GM23338 (cell line): ENCODE data around the gene LRP11. TPM values are rescaled to one million over a fixed set of nuclear protein-coding genes. Genes with fewer than 3 reads are reported as not detected.

Experiments
- ATAC-seq: fragments of 200-7000 bp; cut with Tn5 transposase; 3 replicates; pipeline ENCODE4 v1.9.1; 2020
- DNase-seq: peaks from one replicate; pipeline ENCODE4 v3.0.0-alpha.2; 2015; ENCODE audit warnings: low spot score
- H2AFZ ChIP-seq: fragments of 200-600 bp; sonication (generic); 2 replicates; pipeline ENCODE4 v1.8.0; 2016; ENCODE audit warnings: antibody characterized with exemption, mild to moderate bottlenecking, moderate library complexity
- H3F3A ChIP-seq: fragments of 200-600 bp; sonication (generic); replicated peaks from 2 replicates; pipeline ENCODE4 v1.8.0; 2017; ENCODE audit warnings: antibody characterized with exemption, mixed run types, low read depth
- H3K27ac ChIP-seq: fragments of 200-600 bp; sonication (generic); 2 replicates; pipeline ENCODE4 v1.6.1; 2016; ENCODE audit warnings: low read depth
- H3K27me3 ChIP-seq: fragments of 200-600 bp; sonication (generic); 2 replicates; pipeline ENCODE4 v1.8.0; 2016; ENCODE audit warnings: mild to moderate bottlenecking, mixed run types, moderate library complexity; ENCODE audit not compliant: insufficient read depth
- H3K36me3 ChIP-seq: fragments of 200-600 bp; sonication (generic); 2 replicates; pipeline ENCODE4 v1.8.0; 2016; ENCODE audit warnings: mild to moderate bottlenecking; ENCODE audit not compliant: insufficient read depth
- H3K4me1 ChIP-seq: fragments of 200-600 bp; sonication (generic); 2 replicates; pipeline ENCODE4 v1.8.0; 2016; ENCODE audit warnings: mild to moderate bottlenecking, moderate library complexity; ENCODE audit not compliant: insufficient read depth
- H3K4me2 ChIP-seq: fragments of 200-600 bp; sonication (generic); 2 replicates; pipeline ENCODE4 v1.7.1; 2017; ENCODE audit warnings: mixed run types
- H3K4me3 ChIP-seq: fragments of 200-600 bp; sonication (generic); 2 replicates; pipeline ENCODE4 v1.6.1; 2016; ENCODE audit warnings: mixed run types
- H3K79me2 ChIP-seq: fragments of 200-600 bp; sonication (generic); replicated peaks from 2 replicates; pipeline ENCODE4 v1.8.0; 2017; ENCODE audit warnings: mild to moderate bottlenecking; ENCODE audit not compliant: insufficient read depth
- H3K9me2 ChIP-seq: fragments of 200-600 bp; sonication (generic); 2 replicates; pipeline ENCODE4 v1.8.0; 2017; ENCODE audit not compliant: insufficient read depth
- H4K20me1 ChIP-seq: fragments of 200-600 bp; sonication (generic); replicated peaks from 2 replicates; pipeline ENCODE4 v1.8.0; 2017; ENCODE audit warnings: mild to moderate bottlenecking; ENCODE audit not compliant: insufficient read depth
- H3K27ac Mint-ChIP-seq: 2 replicates; pipeline ENCODE4 v1.8.0; 2020; ENCODE audit warnings: inconsistent platforms, mild to moderate bottlenecking, moderate library complexity, mixed read lengths
- H3K27me3 Mint-ChIP-seq: 3 replicates; pipeline ENCODE4 v1.8.0; 2022; ENCODE audit warnings: low read depth, mild to moderate bottlenecking, moderate library complexity, mixed read lengths, inconsistent platforms; ENCODE audit not compliant: insufficient read depth, poor library complexity
- H3K36me3 Mint-ChIP-seq: 3 replicates; pipeline ENCODE4 v1.8.0; 2021; ENCODE audit warnings: low read depth, mild to moderate bottlenecking, inconsistent platforms, moderate library complexity, mixed read lengths
- H3K4me1 Mint-ChIP-seq: 3 replicates; pipeline ENCODE4 v1.8.0; 2020; ENCODE audit warnings: mild to moderate bottlenecking, inconsistent platforms, mixed read lengths
- H3K4me3 Mint-ChIP-seq: 3 replicates; pipeline ENCODE4 v1.8.0; 2021; ENCODE audit warnings: moderate library complexity, mild to moderate bottlenecking, inconsistent platforms, mixed read lengths
- H3K9me3 Mint-ChIP-seq: 3 replicates; pipeline ENCODE4 v1.8.0; 2020; ENCODE audit warnings: moderate library complexity, mild to moderate bottlenecking, inconsistent platforms, mixed read lengths
- CREB1 ChIP-seq: fragments of 250-450 bp; sonication (Bioruptor Pico); IDR thresholded peaks from 2 replicates; pipeline ENCODE4 v1.5.0; 2020; ENCODE audit warnings: low read depth, mild to moderate bottlenecking, moderate library complexity
- CTCF ChIP-seq, 2 experiments: fragments of 200-600 bp in 1 of 2; sonication (generic) in 1 of 2; conservative IDR thresholded peaks; 2 replicates each; pipeline versions ENCODE4 v1.5.1 to v1.6.1; 2016 to 2017; ENCODE audit warnings: antibody characterized with exemption in 2 of 2, low read depth in 2 of 2, mild to moderate bottlenecking in 2 of 2, moderate library complexity in 1 of 2
- EZH2 ChIP-seq: fragments of 200-600 bp; sonication (generic); IDR thresholded peaks from one replicate; pipeline ENCODE4 v1.8.0; 2017; ENCODE audit warnings: antibody characterized with exemption, mild to moderate bottlenecking, low read depth; ENCODE audit not compliant: unreplicated experiment
- EZH2phosphoT487 ChIP-seq: fragments of 200-600 bp; sonication (generic); IDR thresholded peaks from one replicate; pipeline ENCODE4 v1.8.1; 2018; ENCODE audit warnings: antibody characterized with exemption; ENCODE audit not compliant: unreplicated experiment
- JUNB ChIP-seq: IDR thresholded peaks from one replicate; pipeline ENCODE4 v1.6.1; 2016; ENCODE audit warnings: antibody characterized with exemption; ENCODE audit not compliant: unreplicated experiment
- NANOG ChIP-seq: IDR thresholded peaks from 2 replicates; pipeline ENCODE4 v1.6.1; 2016; ENCODE audit warnings: antibody characterized with exemption, borderline replicate concordance
- ZNF462 ChIP-seq: fragments of 250-450 bp; sonication (Bioruptor Pico); IDR thresholded peaks from 2 replicates; pipeline ENCODE4 v1.5.0; 2020; ENCODE audit warnings: mild to moderate bottlenecking, moderate library complexity
- polyA plus RNA-seq: library from polyadenylated mRNA; unstranded; fragments of >200 nt; fragmentation: Nextera tagmentation; extraction: Ambion mirVana; gene quantifications from 2 replicates; pipeline ENCODE4 v1.2.1, GENCODE V29; 2016
- total RNA-seq: library from RNA; depleted of rRNA; stranded (reverse); fragments of >200 nt; shearing (Covaris generic); gene quantifications from 2 replicates; pipeline ENCODE4 v1.2.3, GENCODE V29; 2014

LRP11 gene
- total and polyA plus RNA-seq, 2 experiments from 2014 or later = 10.8 to 37.1 TPM

GRCh38 chr6:149887343-149887742, 23.2 kb upstream of the LRP11 start:
- no peak for ATAC-seq
- H2AFZ ChIP-seq = no peak overlapping the region

GRCh38 chr6:149885888-149886287, 21.7 kb upstream of the LRP11 start:
- no peak for TF ChIP-seq CREB1 (CRISPR knock-in tag)
- H3K36me3 Mint-ChIP-seq = no peaks in the 10 kb centered on the region
- peaks cover 7% of the 10 kb centered on the region for H3K27me3 Mint-ChIP-seq

More at GRCh38 chr6:149887343-149887742, 23.2 kb upstream of the LRP11 start:
- Histone ChIP-seq H3K9me2 (0 out of 2 replicates have a peak, but pooled peaks cover 3% of the 10 kb centered on the region), H3F3A (no peaks in the 10 kb centered on the region; the same call in 1 of the 2 replicates), H3K27ac (no peak overlapping the region), H3K27me3 (no peaks in the 10 kb centered on the region), H3K36me3 (no peaks in the 10 kb centered on the region), H3K4me2 (no peak overlapping the region), H3K4me3 (no peak overlapping the region), H3K79me2 (no peaks in the 10 kb centered on the region), H4K20me1 (no peaks in the 10 kb centered on the region; the same call in 1 of the 2 replicates), H3K4me1 (no peaks in the 10 kb centered on the region)
- Mint-ChIP-seq H3K4me3 (no peak overlapping the region), H3K36me3 (no peaks in the 10 kb centered on the region), H3K4me1 (peaks cover 3% of the 10 kb centered on the region; the same call in 1 of the 3 replicates), H3K9me3 (no peaks in the 10 kb centered on the region), H3K27me3 (peaks cover 6% of the 10 kb centered on the region), H3K27ac (no peak overlapping the region)
- no peak for DNase-seq
- TF ChIP-seq JUNB = no peak

GRCh38 chr6:149884617-149885016, 20.5 kb upstream of the LRP11 start:
- Mint-ChIP-seq H3K27me3 (peaks cover 8% of the 10 kb centered on the region), H3K27ac (no peak overlapping the region), H3K36me3 (no peaks in the 10 kb centered on the region), H3K9me3 (no peaks in the 10 kb centered on the region), H3K4me1 (peaks cover 3% of the 10 kb centered on the region; the same call in 1 of the 3 replicates), H3K4me3 (no peak overlapping the region)
- Histone ChIP-seq H4K20me1 (no peaks in the 10 kb centered on the region), H3F3A (no peaks in the 10 kb centered on the region; the same call in 1 of the 2 replicates), H3K4me1 (no peaks in the 10 kb centered on the region), H3K27me3 (no peaks in the 10 kb centered on the region), H3K4me3 (no peak overlapping the region), H3K27ac (no peak overlapping the region), H2AFZ (peak overlapping the region; percentile 91; the same call in 1 of the 2 replicates), H3K4me2 (peak overlapping the region; percentile 68; the same call in 1 of the 2 replicates), H3K79me2 (no peaks in the 10 kb centered on the region), H3K9me2 (peaks cover 6% of the 10 kb centered on the region; the same call in 1 of the 2 replicates), H3K36me3 (no peaks in the 10 kb centered on the region)
- ATAC-seq = no peak
- DNase-seq = no peak
- TF ChIP-seq EZH2 (no peak), CREB1 (CRISPR knock-in tag) (no peak), JUNB (no peak), EZH2phosphoT487 (no peak), NANOG (no peak), CTCF (conservative IDR thresholded peaks at IDR 0.05; ENCODE audit: low read depth in 2 of 2) (no peak), ZNF462 (no peak)

More at GRCh38 chr6:149885888-149886287, 21.7 kb upstream of the LRP11 start:
- no peak overlapping the region for H3K27ac ChIP-seq
- no peaks in the 10 kb centered on the region for H3K36me3 ChIP-seq
- no peaks in the 10 kb centered on the region for H3K4me1 ChIP-seq
- no peaks in the 10 kb centered on the region for H3K27me3 ChIP-seq
- H2AFZ ChIP-seq = no peak overlapping the region
- H3K4me3 Mint-ChIP-seq = no peak overlapping the region
- H3K4me1 Mint-ChIP-seq = peaks cover 3% of the 10 kb centered on the region; the same call in 1 of the 3 replicates
- no peak overlapping the region for H3K4me3 ChIP-seq
- H3F3A ChIP-seq = no peaks in the 10 kb centered on the region; the same call in 1 of the 2 replicates
- H3K4me2 ChIP-seq = no peak overlapping the region
- DNase-seq = no peak
- H3K27ac Mint-ChIP-seq = no peak overlapping the region
- no peaks in the 10 kb centered on the region for H3K79me2 ChIP-seq
- H4K20me1 ChIP-seq = no peaks in the 10 kb centered on the region
- H3K9me3 Mint-ChIP-seq = no peaks in the 10 kb centered on the region
- no peak for ATAC-seq
- peaks cover 6% of the 10 kb centered on the region; the same call in 1 of the 2 replicates for H3K9me2 ChIP-seq
